GM12878 (cell line): Measurements from ENCODE around the gene LDLRAD4. TPM values are rescaled to one million over a fixed set of nuclear protein-coding genes. Genes with fewer than 3 reads are reported as not detected.

ENCODE experiments used
- ATAC-seq: fragments of 200-7000 bp; cut with Tn5 transposase; 3 replicates; pipeline ENCODE4 v1.9.1; 2020; ENCODE audit warnings: mild to moderate bottlenecking, moderate library complexity
- BruUV-seq: library from RNA; stranded (reverse); fragments of 400-500 nt; replicated peaks from 2 replicates; lab custom pipeline; 2021; lab: Mats Ljungman, UMichigan
- CTCF ChIA-PET: fragments of 300-600 bp; sonication (Branson Sonifier 250); formaldehyde crosslinking; extraction: SDS; loops from one replicate; lab custom pipeline; 2021; ENCODE audit warnings: inconsistent platforms; lab: Yijun Ruan, JAX
- POLR2A ChIA-PET: fragments of 350-600 bp; formaldehyde crosslinking; extraction: SDS; loops from one replicate; lab custom pipeline; 2021; ENCODE audit warnings: inconsistent platforms; lab: Charles Lee
- RAD21 ChIA-PET: fragments of 300-600 bp; sonication (Branson Sonifier 250); formaldehyde crosslinking; loops from one replicate; lab custom pipeline; 2023; ENCODE audit warnings: antibody characterized with exemption; ENCODE audit not compliant: unreplicated experiment; lab: Charles Lee
- SMC1A ChIA-PET: fragments of 300-600 bp; sonication (Branson Sonifier 250); formaldehyde crosslinking; loops from one replicate; lab custom pipeline; 2023; ENCODE audit not compliant: unreplicated experiment, uncharacterized antibody; lab: Charles Lee
- DNase-seq: peaks from one replicate; pipeline ENCODE4 v3.0.0-alpha.2; 2011; ENCODE audit warnings: low read depth, low spot score
- FAIRE-seq: peaks from 3 replicates; lab custom pipeline; 2011; peaks lifted over from hg19 to GRCh38; lab: Jason Lieb, UNC
- H2AFZ ChIP-seq: 2 replicates; pipeline ENCODE4 v1.6.0; 2011; ENCODE audit warnings: low read depth, low read length, control low read depth; ENCODE audit not compliant: control insufficient read depth
- H3K27ac ChIP-seq: 2 replicates; pipeline ENCODE4 v1.5.1; 2011; ENCODE audit warnings: control low read depth; ENCODE audit not compliant: control insufficient read depth, insufficient read depth
- H3K27me3 ChIP-seq, 2 experiments: replicated peaks in 1 of 2; 2 replicates each; pipeline versions ENCODE4 v1.6.0 to v1.6.1; 2011; ENCODE audit warnings: low read length in 1 of 2; ENCODE audit not compliant: control insufficient read depth in 2 of 2, insufficient read depth in 2 of 2
- H3K36me3 ChIP-seq, 2 experiments: 2 replicates each; pipeline ENCODE4 v1.5.1; 2011; ENCODE audit warnings: low read length in 1 of 2; ENCODE audit not compliant: control insufficient read depth in 2 of 2, insufficient read depth in 2 of 2
- H3K4me1 ChIP-seq: 2 replicates; pipeline ENCODE4 v1.6.1; 2011; ENCODE audit warnings: mild to moderate bottlenecking, low read length, moderate library complexity, mixed read lengths; ENCODE audit not compliant: control insufficient read depth, insufficient read depth
- H3K4me2 ChIP-seq: 2 replicates; pipeline ENCODE4 v1.6.0; 2011; ENCODE audit warnings: control low read depth; ENCODE audit not compliant: control insufficient read depth, insufficient read depth
- H3K4me3 ChIP-seq: fragments of 200-600 bp; sonication (generic); 2 replicates; pipeline ENCODE4 v1.5.1; 2016
- H3K79me2 ChIP-seq: 2 replicates; pipeline ENCODE4 v1.6.0; 2011; ENCODE audit warnings: low read length; ENCODE audit not compliant: control insufficient read depth, insufficient read depth
- H3K9ac ChIP-seq: 2 replicates; pipeline ENCODE4 v1.8.0; 2011; ENCODE audit warnings: low read length, control low read depth, mixed read lengths; ENCODE audit not compliant: control insufficient read depth, insufficient read depth
- H3K9me3 ChIP-seq: replicated peaks from 3 replicates; pipeline ENCODE4 v1.5.1; 2011; ENCODE audit warnings: mild to moderate bottlenecking, low read length; ENCODE audit not compliant: control insufficient read depth, insufficient read depth
- H4K20me1 ChIP-seq: 2 replicates; pipeline ENCODE4 v1.6.0; 2011; ENCODE audit not compliant: control insufficient read depth, insufficient read depth
- BACH1 ChIP-seq: fragments of 450-650 bp; IDR thresholded peaks from 2 replicates; pipeline ENCODE4 v1.6.1; 2017; ENCODE audit warnings: mild to moderate bottlenecking, borderline replicate concordance
- IKZF1 ChIP-seq: fragments of 450-650 bp; conservative IDR thresholded peaks from 2 replicates; pipeline ENCODE4 v1.6.1; 2017; ENCODE audit warnings: antibody characterized with exemption, mild to moderate bottlenecking
- IKZF2 ChIP-seq, 2 experiments: fragments of 450-650 bp; IDR thresholded peaks; 2 replicates each; pipeline ENCODE4 v1.6.1; 2017; ENCODE audit warnings: mild to moderate bottlenecking in 2 of 2, moderate library complexity in 2 of 2
- MTA2 ChIP-seq: fragments of 450-650 bp; IDR thresholded peaks from 2 replicates; pipeline ENCODE4 v1.6.1; 2016; ENCODE audit warnings: low read depth, mild to moderate bottlenecking, moderate library complexity
- POLR2AphosphoS5 ChIP-seq: IDR thresholded peaks from 2 replicates; pipeline ENCODE4 v1.6.1; 2011; ENCODE audit warnings: mild to moderate bottlenecking, low read length, inconsistent platforms
- POU2F2 ChIP-seq: IDR thresholded peaks from 3 replicates; pipeline ENCODE4 v1.6.1; 2011; ENCODE audit warnings: low read depth, mild to moderate bottlenecking, low read length, borderline replicate concordance
- ZBED1 ChIP-seq: IDR thresholded peaks from 2 replicates; pipeline ENCODE4 v1.6.1; 2016; ENCODE audit warnings: borderline replicate concordance
- ZBTB4 ChIP-seq: fragments of 450-650 bp; formaldehyde crosslinking; IDR thresholded peaks from 2 replicates; pipeline ENCODE4 v1.4.0; 2022; ENCODE audit warnings: mild to moderate bottlenecking, moderate library complexity
- ZNF217 ChIP-seq: fragments of 450-650 bp; IDR thresholded peaks from 2 replicates; pipeline ENCODE4 v1.6.1; 2017; ENCODE audit warnings: antibody characterized with exemption, mild to moderate bottlenecking
- WGBS: methylation state at CpG from one replicate; pipeline ENCODE4 v1.1.6; 2016; ENCODE audit warnings: low lambda C conversion rate; ENCODE audit not compliant: insufficient replicate concordance, insufficient coverage; ENCODE audit errors: missing lambda C conversion rate; 5-methylcytosine and 5-hydroxymethylcytosine counted together
- in situ Hi-C: fragments of 300-500 bp; cut with MboI; formaldehyde crosslinking; loops from 9 replicates; pipeline ENCODE4 v1.14.3; 2018; ENCODE audit warnings: mixed read lengths
- intact Hi-C: fragments of 100-400 bp; cut with micrococcal nuclease; formaldehyde crosslinking; loops from one replicate; pipeline ENCODE4 v1.14.2; 2022; ENCODE audit not compliant: unreplicated experiment
- polyA plus RNA-seq, 11 experiments: library from polyadenylated mRNA; depleted of rRNA in 4 of 11; unstranded in 6 of 11; stranded (reverse) in 5 of 11; fragments of >200 nt; fragmentation: Nextera tagmentation in 4 of 11; fragmentation: Illumina TruSeq in 1 of 11; extraction: Ambion mirVana in 4 of 11; extraction: Trizol in 1 of 11; gene quantifications; 1 replicate in 1 of 11; 2 replicates in 10 of 11; pipeline versions ENCODE4 v1.2.1 to v1.2.3, GENCODE V29; 2011 to 2016; ENCODE audit warnings: inconsistent platforms in 2 of 11, missing spikeins in 2 of 11, low read depth in 1 of 11
- total RNA-seq, 4 experiments: library from RNA; depleted of rRNA in 3 of 4; stranded (reverse); fragments of >200 nt in 3 of 4; fragmentation: Illumina TruSeq in 1 of 4; extraction: Trizol in 1 of 4; gene quantifications; 2 replicates each; pipeline versions ENCODE4 v1.2.1 to v1.2.3, GENCODE V29; 2013 to 2021
- TF ChIP-seq, protein P1 (sequence below): fragments of 450-650 bp; IDR thresholded peaks from 2 replicates; pipeline ENCODE4 v1.6.1; 2017; ENCODE audit warnings: antibody characterized with exemption, mild to moderate bottlenecking, moderate library complexity

The LDLRAD4 gene
- total and polyA plus RNA-seq, 10 of the 15 experiments (the other 5 are each of a cell fraction or from before 2014, with no cell fraction given) = 2.7 to 16.8 (median 11.2) TPM

- POLR2A ChIA-PET = interaction anchor here (1.0 to 8.5 kb wide), 8 partner anchors 10 to 31 kb away, joined by 3 to 121 read pairs (median 40); no protein-coding TSS in a partner anchor
- 42% methylated on average over 1 of the region's 1 CpG for WGBS
Measured at GRCh38 chr18:13587001-13587400, 368.4 kb downstream of the LDLRAD4 start.

DNA sequence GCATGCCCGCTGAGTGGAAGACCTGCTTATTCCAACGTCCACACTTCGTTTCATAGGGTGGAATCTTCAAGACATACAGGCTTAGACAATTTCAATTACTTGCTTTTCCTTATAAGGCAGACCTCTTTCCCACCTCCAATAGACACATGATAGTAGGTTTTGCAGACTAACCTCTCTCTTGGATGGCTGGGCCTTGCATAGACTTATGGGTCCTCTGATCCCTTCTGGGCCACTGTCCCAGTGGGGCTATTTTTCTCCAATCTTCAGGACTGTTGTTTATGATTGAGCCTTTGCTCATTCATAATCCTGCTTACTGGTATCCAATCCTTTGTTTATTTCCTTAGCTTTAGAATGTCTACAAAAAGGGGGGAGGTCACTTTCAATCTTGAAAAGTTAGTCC is 368.9 kb downstream of the LDLRAD4 start:
- no peak for FAIRE-seq
- TF ChIP-seq IKZF1 (0 out of 2 replicates have a peak, but pooled peaks have one; percentile 13), ZBTB4 (CRISPR knock-in tag) (no peak)
- TF ChIP-seq, protein P1, sequence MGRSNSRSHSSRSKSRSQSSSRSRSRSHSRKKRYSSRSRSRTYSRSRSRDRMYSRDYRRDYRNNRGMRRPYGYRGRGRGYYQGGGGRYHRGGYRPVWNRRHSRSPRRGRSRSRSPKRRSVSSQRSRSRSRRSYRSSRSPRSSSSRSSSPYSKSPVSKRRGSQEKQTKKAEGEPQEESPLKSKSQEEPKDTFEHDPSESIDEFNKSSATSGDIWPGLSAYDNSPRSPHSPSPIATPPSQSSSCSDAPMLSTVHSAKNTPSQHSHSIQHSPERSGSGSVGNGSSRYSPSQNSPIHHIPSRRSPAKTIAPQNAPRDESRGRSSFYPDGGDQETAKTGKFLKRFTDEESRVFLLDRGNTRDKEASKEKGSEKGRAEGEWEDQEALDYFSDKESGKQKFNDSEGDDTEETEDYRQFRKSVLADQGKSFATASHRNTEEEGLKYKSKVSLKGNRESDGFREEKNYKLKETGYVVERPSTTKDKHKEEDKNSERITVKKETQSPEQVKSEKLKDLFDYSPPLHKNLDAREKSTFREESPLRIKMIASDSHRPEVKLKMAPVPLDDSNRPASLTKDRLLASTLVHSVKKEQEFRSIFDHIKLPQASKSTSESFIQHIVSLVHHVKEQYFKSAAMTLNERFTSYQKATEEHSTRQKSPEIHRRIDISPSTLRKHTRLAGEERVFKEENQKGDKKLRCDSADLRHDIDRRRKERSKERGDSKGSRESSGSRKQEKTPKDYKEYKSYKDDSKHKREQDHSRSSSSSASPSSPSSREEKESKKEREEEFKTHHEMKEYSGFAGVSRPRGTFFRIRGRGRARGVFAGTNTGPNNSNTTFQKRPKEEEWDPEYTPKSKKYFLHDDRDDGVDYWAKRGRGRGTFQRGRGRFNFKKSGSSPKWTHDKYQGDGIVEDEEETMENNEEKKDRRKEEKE = no peak

More at GRCh38 chr18:13587001-13587400, 368.4 kb downstream of the LDLRAD4 start:
- FAIRE-seq (peak; percentile 7), ATAC-seq (peak; percentile 59), DNase-seq (no peak)
- in situ Hi-C loops (no loop called here), intact Hi-C loops (no loop called here)
- Histone ChIP-seq H3K9me3 (no peaks in the 10 kb centered on the region), H3K4me2 (peak overlapping the region; percentile 17), H3K4me3 (no peak overlapping the region), H3K79me2 (no peaks in the 10 kb centered on the region), H2AFZ (no peak overlapping the region), H3K27ac (peak overlapping the region; percentile 54), H3K9ac (peak overlapping the region; percentile 2; the same call in 1 of the 2 replicates), H3K27me3 (no peaks in the 10 kb centered on the region), H3K4me1 (peaks cover 29% of the 10 kb centered on the region), H3K36me3 (no peaks in the 10 kb centered on the region), H4K20me1 (no peaks in the 10 kb centered on the region)
- ChIA-PET SMC1A (interaction anchor here (1.2 to 7.3 kb wide), 7 partner anchors 9 to 50 kb away, joined by 3 to 164 read pairs (median 50); no protein-coding TSS in a partner anchor), CTCF (interaction anchor here (1.7 to 4.0 kb wide), 6 partner anchors 10 to 29 kb away, joined by 4 to 24 read pairs (median 15); no protein-coding TSS in a partner anchor), RAD21 (interaction anchor here (0.9 to 5.7 kb wide), 8 partner anchors 9 to 211 kb away, joined by 3 to 144 read pairs (median 61); no protein-coding TSS in a partner anchor)
- BruUV-seq = no TSS peak
- TF ChIP-seq IKZF1 (peak; percentile 6; the same call in 1 of the 2 replicates), IKZF2 (IDR thresholded peaks at IDR 0.05) (no peak), ZBED1 (no peak), POU2F2 (peak; percentile 80; the same call in 1 of the 3 replicates), POLR2AphosphoS5 (peak; percentile 45; the same call in 1 of the 2 replicates), MTA2 (no peak), ZNF217 (no peak), BACH1 (0 out of 2 replicates have a peak, but pooled peaks have one; percentile 20)

More for the DNA sequence above, 368.9 kb downstream of the LDLRAD4 start:
- ATAC-seq = peak; percentile 13; the same call in 2 of the 3 replicates
- peak overlapping the region; percentile 45 for H3K4me2 ChIP-seq
- no peaks in the 10 kb centered on the region for H3K27me3 ChIP-seq
- ChIA-PET SMC1A (interaction anchor here (1.0 to 7.3 kb wide), 9 partner anchors 10 to 46 kb away, joined by 3 to 164 read pairs (median 35); no protein-coding TSS in a partner anchor), RAD21 (interaction anchor here (0.5 to 5.7 kb wide), 9 partner anchors 10 to 27 kb away, joined by 3 to 144 read pairs (median 56); no protein-coding TSS in a partner anchor), POLR2A (interaction anchor here (1.0 to 8.5 kb wide), 10 partner anchors 10 to 32 kb away, joined by 3 to 121 read pairs (median 22); no protein-coding TSS in a partner anchor), CTCF (interaction anchor here (0.8 to 4.0 kb wide), 10 partner anchors 9 to 30 kb away, joined by 3 to 24 read pairs (median 6); no protein-coding TSS in a partner anchor)
- WGBS = 92% methylated on average over 3 of the region's 3 CpGs
- no peak for DNase-seq
- H3K79me2 ChIP-seq = no peaks in the 10 kb centered on the region
- in situ Hi-C loops = no loop called here
- no peak overlapping the region for H3K9ac ChIP-seq
- peaks cover 29% of the 10 kb centered on the region for H3K4me1 ChIP-seq
- BruUV-seq = no TSS peak
- no peak overlapping the region for H3K4me3 ChIP-seq
- no peaks in the 10 kb centered on the region for H3K9me3 ChIP-seq
- H2AFZ ChIP-seq = no peak overlapping the region
- intact Hi-C loops = no loop called here
- no peaks in the 10 kb centered on the region for H4K20me1 ChIP-seq
- H3K27ac ChIP-seq = peak overlapping the region; percentile 54
- no peaks in the 10 kb centered on the region for H3K36me3 ChIP-seq
